Neutrophil (primary cell): ENCODE data around the gene LORICRIN.

ENCODE experiments used
- H3K27ac ChIP-seq: fragments of 200-600 bp; sonication (generic); 2 replicates; pipeline ENCODE4 v1.5.1; 2016; ENCODE audit warnings: mild to moderate bottlenecking, moderate library complexity
- H3K27me3 ChIP-seq: fragments of 200-600 bp; sonication (generic); 2 replicates; pipeline ENCODE4 v1.6.0; 2016; ENCODE audit warnings: mild to moderate bottlenecking
- H3K36me3 ChIP-seq: fragments of 200-600 bp; sonication (generic); 2 replicates; pipeline ENCODE4 v1.5.1; 2017
- H3K4me1 ChIP-seq, 2 experiments: fragments of 200-600 bp in 1 of 2; sonication (generic) in 1 of 2; 1 replicate in 1 of 2; 2 replicates in 1 of 2; pipeline versions ENCODE4 v1.5.1 to v1.6.1; 2013 to 2016; ENCODE audit warnings: low read depth in 1 of 2, low read length in 1 of 2, mild to moderate bottlenecking in 1 of 2, moderate library complexity in 1 of 2; ENCODE audit not compliant: control insufficient read depth in 1 of 2, insufficient read depth in 1 of 2
- H3K4me3 ChIP-seq, 2 experiments: fragments of 200-600 bp in 1 of 2; sonication (generic) in 1 of 2; 1 replicate in 1 of 2; 2 replicates in 1 of 2; pipeline ENCODE4 v1.5.1; 2013 to 2016; ENCODE audit warnings: low read depth in 1 of 2, low read length in 1 of 2, mild to moderate bottlenecking in 1 of 2, moderate library complexity in 1 of 2
- H3K9me3 ChIP-seq: fragments of 200-600 bp; sonication (generic); 2 replicates; pipeline ENCODE4 v1.5.1; 2016
- TF ChIP-seq, protein P1 (sequence below): fragments of 200-600 bp; sonication (generic); IDR thresholded peaks from 2 replicates; pipeline ENCODE4 v1.5.1; 2016; ENCODE audit warnings: antibody characterized with exemption

The LORICRIN gene, protein sequence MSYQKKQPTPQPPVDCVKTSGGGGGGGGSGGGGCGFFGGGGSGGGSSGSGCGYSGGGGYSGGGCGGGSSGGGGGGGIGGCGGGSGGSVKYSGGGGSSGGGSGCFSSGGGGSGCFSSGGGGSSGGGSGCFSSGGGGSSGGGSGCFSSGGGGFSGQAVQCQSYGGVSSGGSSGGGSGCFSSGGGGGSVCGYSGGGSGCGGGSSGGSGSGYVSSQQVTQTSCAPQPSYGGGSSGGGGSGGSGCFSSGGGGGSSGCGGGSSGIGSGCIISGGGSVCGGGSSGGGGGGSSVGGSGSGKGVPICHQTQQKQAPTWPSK

DNA sequence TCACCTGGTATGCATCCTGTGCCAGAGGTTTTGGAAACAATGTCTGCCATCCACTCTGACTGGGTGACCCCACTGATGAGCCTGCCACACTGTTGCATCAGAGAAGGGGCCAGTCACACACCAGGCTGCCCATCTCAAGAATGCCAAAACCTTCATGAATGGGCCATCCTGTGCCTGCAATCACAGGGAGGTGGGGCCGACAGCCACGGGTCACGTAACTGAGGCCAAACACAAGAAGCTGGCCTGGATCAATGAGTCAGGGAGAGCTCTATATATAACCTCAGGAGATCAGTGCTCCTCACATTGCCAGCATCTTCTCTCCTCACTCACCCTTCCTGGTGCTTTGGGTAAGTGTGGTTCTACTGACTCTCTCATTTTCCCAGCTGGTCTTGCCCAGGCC, at the start of gene LORICRIN:
Gene LORICRIN (plus strand): TSS at position 301 of the 400 bp plus-strand sequence. CDS start 1,263 bp downstream, outside the sequence.
- Histone ChIP-seq H3K4me3 (no peak within 1 kb of the TSS), H3K27ac (no peak within 1 kb of the TSS), H3K9me3 (no peaks in the 10 kb centered on the region), H3K4me1 (peaks cover 0 to 29% of the 10 kb centered on the region in 2 experiments), H3K36me3 (no peaks in the 10 kb centered on the region), H3K27me3 (peaks cover 93% of the 10 kb centered on the region)
- TF ChIP-seq, protein P1, sequence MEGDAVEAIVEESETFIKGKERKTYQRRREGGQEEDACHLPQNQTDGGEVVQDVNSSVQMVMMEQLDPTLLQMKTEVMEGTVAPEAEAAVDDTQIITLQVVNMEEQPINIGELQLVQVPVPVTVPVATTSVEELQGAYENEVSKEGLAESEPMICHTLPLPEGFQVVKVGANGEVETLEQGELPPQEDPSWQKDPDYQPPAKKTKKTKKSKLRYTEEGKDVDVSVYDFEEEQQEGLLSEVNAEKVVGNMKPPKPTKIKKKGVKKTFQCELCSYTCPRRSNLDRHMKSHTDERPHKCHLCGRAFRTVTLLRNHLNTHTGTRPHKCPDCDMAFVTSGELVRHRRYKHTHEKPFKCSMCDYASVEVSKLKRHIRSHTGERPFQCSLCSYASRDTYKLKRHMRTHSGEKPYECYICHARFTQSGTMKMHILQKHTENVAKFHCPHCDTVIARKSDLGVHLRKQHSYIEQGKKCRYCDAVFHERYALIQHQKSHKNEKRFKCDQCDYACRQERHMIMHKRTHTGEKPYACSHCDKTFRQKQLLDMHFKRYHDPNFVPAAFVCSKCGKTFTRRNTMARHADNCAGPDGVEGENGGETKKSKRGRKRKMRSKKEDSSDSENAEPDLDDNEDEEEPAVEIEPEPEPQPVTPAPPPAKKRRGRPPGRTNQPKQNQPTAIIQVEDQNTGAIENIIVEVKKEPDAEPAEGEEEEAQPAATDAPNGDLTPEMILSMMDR: no peak

DNA sequence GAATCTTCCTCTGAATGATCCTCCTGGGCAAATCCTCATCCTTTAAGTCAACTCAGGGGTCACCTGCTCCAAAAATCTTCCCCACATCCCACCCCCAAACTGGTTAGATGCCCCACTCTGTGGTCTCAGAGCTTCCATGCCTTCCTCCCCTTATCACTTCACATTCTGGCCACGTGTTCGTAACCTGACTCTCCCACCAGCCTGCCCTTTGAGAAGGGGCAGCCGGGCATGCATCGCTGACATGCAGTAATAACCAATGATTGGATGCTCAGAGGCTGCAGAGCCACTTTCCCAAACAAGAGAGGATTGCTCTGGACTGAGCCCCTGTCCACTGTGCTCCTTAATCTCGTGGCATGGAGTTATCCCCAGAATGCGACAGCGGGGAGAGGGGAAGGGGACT, 49.3 kb upstream of the LORICRIN start:
- TF ChIP-seq, protein P1: no peak
- peaks cover 80% of the 10 kb centered on the region for H3K27me3 ChIP-seq
- no peaks in the 10 kb centered on the region for H3K4me1 ChIP-seq
- no peaks in the 10 kb centered on the region for H3K9me3 ChIP-seq
- H3K27ac ChIP-seq: no peak overlapping the region
- no peaks in the 10 kb centered on the region for H3K36me3 ChIP-seq
- H3K4me3 ChIP-seq: no peak overlapping the region

DNA sequence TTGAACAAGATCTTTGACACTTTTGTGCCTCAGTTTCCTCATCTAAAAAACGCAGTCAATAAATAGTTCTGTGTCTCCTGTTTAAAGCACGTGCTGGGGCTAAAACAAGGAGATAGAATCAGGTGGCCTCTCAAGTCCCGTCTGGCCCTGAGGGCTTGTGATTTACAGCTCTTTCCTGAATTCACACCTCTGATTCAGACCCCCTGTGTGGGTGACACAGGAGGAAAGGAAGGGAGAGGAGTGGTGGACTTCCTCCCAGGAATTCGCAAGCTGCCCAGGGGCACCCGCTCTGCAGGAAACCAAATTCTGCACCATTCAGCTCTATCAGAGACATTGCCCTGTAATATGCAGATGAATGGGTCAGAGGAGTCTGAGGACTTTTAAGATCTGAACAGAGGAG, 47.3 kb upstream of the LORICRIN start:
- Histone ChIP-seq H3K9me3 (no peaks in the 10 kb centered on the region), H3K36me3 (no peaks in the 10 kb centered on the region), H3K27me3 (peaks cover 82% of the 10 kb centered on the region), H3K27ac (no peak overlapping the region), H3K4me3 (no peak overlapping the region), H3K4me1 (no peaks in the 10 kb centered on the region)
- TF ChIP-seq, protein P1: no peak

DNA sequence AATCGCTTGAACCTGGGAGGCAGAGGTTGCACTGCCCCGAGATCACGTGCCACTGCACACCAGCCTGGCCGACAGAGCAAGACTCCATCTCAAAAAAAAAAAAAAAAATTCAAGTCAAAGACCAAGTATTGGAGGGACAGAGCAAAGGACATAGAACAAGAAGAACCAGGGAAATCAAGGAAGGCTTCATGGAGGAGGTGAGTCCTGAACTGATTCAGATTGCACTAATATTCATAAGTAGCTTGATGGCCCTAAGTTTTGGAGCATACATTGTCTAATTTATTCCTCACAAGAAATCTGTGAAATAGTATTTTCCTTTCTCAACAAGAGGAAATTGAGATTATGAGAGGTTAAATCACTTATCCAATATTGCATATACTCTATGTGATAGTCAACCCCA, 46.0 kb upstream of the LORICRIN start:
- no peaks in the 10 kb centered on the region for H3K9me3 ChIP-seq
- TF ChIP-seq, protein P1: no peak
- no peak overlapping the region for H3K4me3 ChIP-seq
- H3K36me3 ChIP-seq: no peaks in the 10 kb centered on the region
- no peaks in the 10 kb centered on the region for H3K4me1 ChIP-seq
- H3K27ac ChIP-seq: no peak overlapping the region
- peaks cover 89% of the 10 kb centered on the region for H3K27me3 ChIP-seq

DNA sequence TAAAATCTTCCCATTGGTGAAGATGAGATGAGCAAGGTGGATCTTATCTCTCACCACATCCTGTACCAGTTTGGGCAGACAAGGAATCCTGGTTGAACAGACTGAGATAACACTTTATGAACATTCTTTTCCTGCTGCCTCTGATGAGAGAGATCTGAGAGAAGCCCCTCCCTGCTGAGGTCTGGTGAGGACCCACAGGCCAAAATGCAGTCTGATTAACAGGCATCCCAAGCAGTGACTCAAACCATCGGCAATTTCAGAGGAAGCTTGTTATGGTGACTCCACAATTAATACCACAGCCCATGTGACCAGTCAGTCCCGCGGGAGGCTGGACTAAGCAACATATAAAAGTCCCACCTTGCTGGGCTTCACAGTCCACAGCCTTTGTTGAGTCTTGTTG, 42.3 kb upstream of the LORICRIN start, which contains the start of gene PRR9:
Gene PRR9 (plus strand): TSS at position 373 of the 400 bp plus-strand sequence. CDS start 561 bp downstream, outside the sequence.
- Histone ChIP-seq H3K9me3 (no peaks in the 10 kb centered on the region), H3K4me1 (no peaks in the 10 kb centered on the region), H3K27ac (no peak within 1 kb of the TSS), H3K4me3 (no peak within 1 kb of the TSS), H3K27me3 (peaks cover 81% of the 10 kb centered on the region), H3K36me3 (no peaks in the 10 kb centered on the region)
- TF ChIP-seq, protein P1: no peak
